ENCODE results near the gene FSCN2. TPM values are rescaled to one million over a fixed set of nuclear protein-coding genes. Genes with fewer than 3 reads are reported as not detected.
A peak's percentile ranks its signal among the peaks of the same experiment; 100 is the strongest.

The FSCN2 gene
- total and polyA plus RNA-seq, 2 of the 4 experiments (the other 2 are of a cell fraction), result 0.18 to 0.84 TPM

DNA sequence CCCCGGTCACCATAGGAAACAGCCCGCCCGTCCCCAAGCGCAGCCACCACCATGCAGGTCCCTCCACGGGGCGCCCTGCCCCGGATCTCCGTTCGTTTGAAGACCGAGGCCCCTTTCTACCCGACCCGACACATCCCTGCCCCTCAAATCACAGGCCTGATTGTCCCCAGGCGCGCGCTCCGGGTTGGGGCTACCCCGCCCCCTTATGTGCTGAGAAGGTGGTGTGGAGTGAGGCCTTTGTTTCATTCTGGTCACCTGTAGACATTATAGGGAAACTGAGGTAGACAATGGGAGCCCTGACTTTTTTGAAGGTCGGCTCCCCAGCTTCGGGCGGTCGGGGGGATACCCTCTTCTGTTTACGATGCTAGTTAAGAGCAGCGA is 14.8 kb upstream of the FSCN2 start:
- peak overlapping the region; percentile 94 for H3K56ac ChIP-seq (ENCODE audit: extremely low read depth, insufficient read depth, low read length)
- H3K27ac ChIP-seq (ENCODE audit: insufficient read depth, low read length), result peak overlapping the region; percentile 99
- ATAC-seq (ENCODE audit: low read depth) (peak; percentile 1), DNase-seq (peak; percentile 43)
- peaks cover 37% of the 10 kb centered on the region for H3K36me3 ChIP-seq (ENCODE audit: control insufficient read depth, insufficient read depth, low read length)
- no peaks in the 10 kb centered on the region for H3K9me1 ChIP-seq (ENCODE audit: insufficient read depth, low read length)
- no peaks in the 10 kb centered on the region for H3K9me3 ChIP-seq (ENCODE audit: control insufficient read depth, insufficient read depth, low read length)
- H4K91ac ChIP-seq (ENCODE audit: insufficient read depth, low read depth, low read length), result peak overlapping the region; percentile 99
- peak overlapping the region; percentile 74 for H4K5ac ChIP-seq (ENCODE audit: low read depth, low read length)
- ChIA-PET CTCF (no interaction called here), POLR2A (ENCODE audit: unreplicated experiment) (interaction anchor here (0.5 to 0.9 kb wide), 2 partner anchors 15 to 118 kb away, joined by 3 to 5 read pairs; partner anchors contain the start of gene BAHCC1)
- no peaks in the 10 kb centered on the region for H3K27me3 ChIP-seq (ENCODE audit: control insufficient read depth, insufficient read depth, low read length)
- peak overlapping the region; percentile 99 for H3K4ac ChIP-seq (ENCODE audit: low read depth, low read length)
- BruUV-seq (replicated peaks), result no TSS peak
- peak overlapping the region; percentile 95 for H2BK5ac ChIP-seq (ENCODE audit: low read depth, low read length, poor library complexity, severe bottlenecking)
- H2AK5ac ChIP-seq (ENCODE audit: low read depth, low read length), result peak overlapping the region; percentile 99
- 0% methylated on average over 5 of the region's 23 CpGs; no CpG with 5 or more reads in 1 of the 2 experiments for WGBS, 2 experiments (ENCODE audit: extremely low coverage in 2 of 2, insufficient read length in 1 of 2)
- peak overlapping the region; percentile 93 for H3K14ac ChIP-seq (replicated peaks; ENCODE audit: low read depth, low read length)
- dilution Hi-C loops (cut with HindIII; ENCODE audit: low sequenced_read_pairs, unreplicated experiment), result no loop called here
- H3K9ac ChIP-seq (ENCODE audit: low read depth, low read length), result peak overlapping the region; percentile 97
- peak overlapping the region; percentile 92 to 96 for H4K8ac ChIP-seq (ENCODE audit: low read depth in 2 of 2, low read length in 2 of 2)
- no peak overlapping the region; the same call in 1 of the 2 replicates for H2BK20ac ChIP-seq (ENCODE audit: low read depth, low read length)
- H3K18ac ChIP-seq (ENCODE audit: low read depth, low read length), result peak overlapping the region; percentile 72
- peak overlapping the region; percentile 86 for H2AFZ ChIP-seq (replicated peaks; ENCODE audit: low read length, poor library complexity)
- peaks cover 20% of the 10 kb centered on the region for H3K4me1 ChIP-seq (ENCODE audit: control insufficient read depth, insufficient read depth, low read length)
- H3K23ac ChIP-seq (ENCODE audit: low read depth, low read length), result peak overlapping the region; percentile 77
- TF ChIP-seq USF2 (IDR thresholded peaks at IDR 0.05; ENCODE audit: low read depth, low read length) (no peak), FOS (IDR thresholded peaks at IDR 0.05; ENCODE audit: low read depth, low read length) (no peak), BHLHE40 (IDR thresholded peaks at IDR 0.05; ENCODE audit: low read depth, low read length) (no peak)
- peak overlapping the region; percentile 43 for H3K4me3 ChIP-seq (ENCODE audit: insufficient read depth, low read depth, low read length)
- H4K20me1 ChIP-seq (ENCODE audit: insufficient read depth, low read length), result peaks cover 62% of the 10 kb centered on the region
- peak overlapping the region; percentile 76; the same call in 1 of the 3 replicates for H2BK15ac ChIP-seq (ENCODE audit: low read depth, low read length)
- H3K4me2 ChIP-seq (ENCODE audit: low read depth, low read length), result peak overlapping the region; percentile 84
- intact Hi-C loops (cut with micrococcal nuclease), result no loop called here
- H2BK120ac ChIP-seq (ENCODE audit: low read depth, low read length), result peak overlapping the region; percentile 90
- H3K79me1 ChIP-seq (ENCODE audit: low read depth in 1 of 2, low read length in 2 of 2), result peaks cover 6 to 66% of the 10 kb centered on the region in 2 experiments; a peak in 3 of 4 replicates
- peak overlapping the region; percentile 100 for H2AK9ac ChIP-seq (replicated peaks; ENCODE audit: low read depth, low read length, poor library complexity)
- in situ Hi-C loops (cut with MboI; ENCODE audit: low sequenced_read_pairs), result no loop called here

Data from IMR-90 (cell line).